DMS 273 (cell line): ENCODE measurements around the gene ASTL.
"Not testable (repeated sequence)": the region's sequence is repeated elsewhere in the genome, so short reads cannot be mapped to it uniquely, and the experiment has no call there.

ENCODE experiments used
- DNase-seq: peaks from one replicate; lab custom pipeline; 2025; ENCODE audit not compliant: unreplicated experiment; lab: John Stamatoyannopoulos, UW

The ASTL gene

GRCh38 chr2:96085541-96086355 lies 52.6 kb downstream of the ASTL start:
- no peak for DNase-seq

GRCh38 chr2:96084858-96085518 lies 53.3 kb downstream of the ASTL start:
- not testable (repeated sequence) for DNase-seq

- no peak for DNase-seq
Measured at GRCh38 chr2:96083989-96084857, 54.1 kb downstream of the ASTL start.

GRCh38 chr2:96083064-96083939 lies 55.0 kb downstream of the ASTL start:
- no peak for DNase-seq

- no peak for DNase-seq
Measured at GRCh38 chr2:96082211-96083063, 55.9 kb downstream of the ASTL start.

- DNase-seq: no peak
Measured at GRCh38 chr2:96081042-96081441, 57.3 kb downstream of the ASTL start.

- no peak for DNase-seq
Measured at GRCh38 chr2:96075199-96075771, 63.0 kb downstream of the ASTL start.

- DNase-seq: no peak
Measured at GRCh38 chr2:96074156-96074555, 64.1 kb downstream of the ASTL start.

- no peak for DNase-seq
Measured at GRCh38 chr2:96073170-96073775, 65.0 kb downstream of the ASTL start.
